ENCODE measurements around the gene MPRIP.
"Not testable (repeated sequence)": the region's sequence is repeated elsewhere in the genome, so short reads cannot be mapped to it uniquely, and the experiment has no call there.

MPRIP gene, protein sequence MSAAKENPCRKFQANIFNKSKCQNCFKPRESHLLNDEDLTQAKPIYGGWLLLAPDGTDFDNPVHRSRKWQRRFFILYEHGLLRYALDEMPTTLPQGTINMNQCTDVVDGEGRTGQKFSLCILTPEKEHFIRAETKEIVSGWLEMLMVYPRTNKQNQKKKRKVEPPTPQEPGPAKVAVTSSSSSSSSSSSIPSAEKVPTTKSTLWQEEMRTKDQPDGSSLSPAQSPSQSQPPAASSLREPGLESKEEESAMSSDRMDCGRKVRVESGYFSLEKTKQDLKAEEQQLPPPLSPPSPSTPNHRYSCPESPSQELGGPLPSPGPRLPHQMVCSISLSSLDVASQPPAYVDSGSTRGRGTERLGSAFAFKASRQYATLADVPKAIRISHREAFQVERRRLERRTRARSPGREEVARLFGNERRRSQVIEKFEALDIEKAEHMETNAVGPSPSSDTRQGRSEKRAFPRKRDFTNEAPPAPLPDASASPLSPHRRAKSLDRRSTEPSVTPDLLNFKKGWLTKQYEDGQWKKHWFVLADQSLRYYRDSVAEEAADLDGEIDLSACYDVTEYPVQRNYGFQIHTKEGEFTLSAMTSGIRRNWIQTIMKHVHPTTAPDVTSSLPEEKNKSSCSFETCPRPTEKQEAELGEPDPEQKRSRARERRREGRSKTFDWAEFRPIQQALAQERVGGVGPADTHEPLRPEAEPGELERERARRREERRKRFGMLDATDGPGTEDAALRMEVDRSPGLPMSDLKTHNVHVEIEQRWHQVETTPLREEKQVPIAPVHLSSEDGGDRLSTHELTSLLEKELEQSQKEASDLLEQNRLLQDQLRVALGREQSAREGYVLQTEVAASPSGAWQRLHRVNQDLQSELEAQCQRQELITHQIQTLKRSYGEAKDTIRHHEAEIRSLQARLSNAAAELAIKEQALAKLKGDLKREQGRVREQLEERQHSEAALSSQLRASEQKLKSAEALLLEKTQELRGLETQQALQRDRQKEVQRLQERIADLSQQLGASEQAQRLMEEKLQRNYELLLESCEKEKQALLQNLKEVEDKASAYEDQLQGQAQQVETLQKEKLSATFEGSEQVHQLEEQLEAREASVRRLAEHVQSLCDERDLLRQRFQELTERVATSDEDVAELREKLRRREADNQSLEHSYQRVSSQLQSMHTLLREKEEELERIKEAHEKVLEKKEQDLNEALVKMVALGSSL (N-terminal part only)
- total RNA-seq = 142 to 552 (median 287) reads per million in 9 experiments

DNA sequence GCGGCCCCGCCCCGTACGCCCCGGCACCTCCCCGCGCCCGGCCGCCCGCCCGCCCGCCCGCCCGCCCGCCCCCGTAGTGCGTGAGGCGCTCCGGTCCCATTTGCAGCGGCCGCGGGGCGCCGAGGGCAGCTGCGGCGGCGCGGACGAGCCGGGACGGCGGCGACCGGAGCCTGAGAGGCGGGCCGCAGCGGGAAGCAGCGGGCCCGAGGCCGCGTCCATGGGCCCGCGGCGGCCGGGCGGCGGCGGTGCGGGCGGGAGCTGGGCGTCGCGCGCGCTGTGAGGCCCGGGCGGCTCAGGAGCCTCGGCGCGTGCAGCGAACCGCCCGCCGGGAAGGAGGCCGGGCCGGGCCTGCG is at the start of gene MPRIP:
MPRIP (plus strand) TSS at position 74 of the 353 bp plus-strand sequence. CDS start 392 bp downstream, outside the sequence.
- peak within 1 kb of the TSS; percentile 88 to 91 for H3K4me3 Mint-ChIP-seq
- no peak for DNase-seq
- peaks cover 41 to 48% of the 10 kb centered on the region in 2 donors for H3K4me1 Mint-ChIP-seq (ENCODE audit: low read depth in 2 of 2)
- H3K27me3 Mint-ChIP-seq = no peaks in the 10 kb centered on the region
- H3K36me3 Mint-ChIP-seq (ENCODE audit: insufficient read depth) = no peaks in the 10 kb centered on the region
- H3K9me3 Mint-ChIP-seq = no peaks in the 10 kb centered on the region
- peak within 1 kb of the TSS; percentile 89 for H3K27ac Mint-ChIP-seq
- peak; percentile 31 for ATAC-seq (replicated peaks)

DNA sequence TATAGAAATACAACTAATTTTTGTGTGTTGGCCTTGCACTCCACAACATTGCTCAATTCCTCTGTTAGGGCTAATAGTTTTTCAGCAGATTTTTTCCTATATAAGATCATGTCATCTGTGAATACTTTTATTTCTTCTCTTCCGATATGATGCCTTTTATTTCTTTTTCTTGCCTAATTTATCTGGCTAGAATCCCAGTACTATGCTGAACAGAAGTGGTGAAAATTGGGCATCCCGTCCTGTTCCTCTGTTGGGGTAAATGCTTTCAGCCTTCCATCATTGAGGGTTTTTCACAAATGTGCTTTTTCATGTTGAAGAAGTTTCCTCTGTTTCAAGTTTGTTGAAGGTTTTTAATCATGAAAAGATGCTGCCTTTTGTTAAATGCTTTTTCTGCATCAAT is 47.6 kb upstream of the MPRIP start:
- H3K27ac Mint-ChIP-seq = no peak overlapping the region
- H3K4me1 Mint-ChIP-seq (ENCODE audit: low read depth in 2 of 2) = peaks cover 16 to 21% of the 10 kb centered on the region in 2 donors
- no peaks in the 10 kb centered on the region for H3K27me3 Mint-ChIP-seq
- H3K9me3 Mint-ChIP-seq = no peaks in the 10 kb centered on the region
- DNase-seq (no peak), ATAC-seq (replicated peaks) (no peak)
- H3K4me3 Mint-ChIP-seq = no peak overlapping the region
- H3K36me3 Mint-ChIP-seq (ENCODE audit: insufficient read depth) = no peaks in the 10 kb centered on the region

DNA sequence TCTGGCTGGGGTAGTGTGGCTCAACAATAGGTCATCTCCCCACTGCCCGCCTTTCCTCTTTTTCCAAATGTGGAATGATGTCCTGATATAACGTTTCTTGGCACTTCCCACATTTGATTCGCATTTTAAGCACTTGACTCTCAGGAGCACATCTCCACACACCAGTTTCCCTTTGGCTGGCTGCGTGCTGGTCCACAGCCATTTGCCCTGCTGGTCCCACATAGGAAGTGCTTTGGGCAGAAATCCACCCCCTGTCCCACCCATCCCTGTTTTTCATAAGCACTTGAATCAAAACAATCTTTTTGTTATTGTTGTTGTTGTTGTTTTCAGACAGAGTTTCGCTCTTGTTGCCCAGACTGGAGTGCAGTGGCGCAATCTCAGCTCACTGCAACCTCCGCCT is 46.3 kb upstream of the MPRIP start:
- Mint-ChIP-seq H3K27me3 (peaks cover 0 to 10% of the 10 kb centered on the region in 2 donors), H3K36me3 (ENCODE audit: insufficient read depth) (no peaks in the 10 kb centered on the region), H3K4me1 (ENCODE audit: low read depth in 2 of 2) (peaks cover 4 to 9% of the 10 kb centered on the region in 2 donors), H3K9me3 (no peaks in the 10 kb centered on the region), H3K27ac (no peak overlapping the region), H3K4me3 (no peak overlapping the region)
- DNase-seq (no peak), ATAC-seq (replicated peaks) (no peak)

DNA sequence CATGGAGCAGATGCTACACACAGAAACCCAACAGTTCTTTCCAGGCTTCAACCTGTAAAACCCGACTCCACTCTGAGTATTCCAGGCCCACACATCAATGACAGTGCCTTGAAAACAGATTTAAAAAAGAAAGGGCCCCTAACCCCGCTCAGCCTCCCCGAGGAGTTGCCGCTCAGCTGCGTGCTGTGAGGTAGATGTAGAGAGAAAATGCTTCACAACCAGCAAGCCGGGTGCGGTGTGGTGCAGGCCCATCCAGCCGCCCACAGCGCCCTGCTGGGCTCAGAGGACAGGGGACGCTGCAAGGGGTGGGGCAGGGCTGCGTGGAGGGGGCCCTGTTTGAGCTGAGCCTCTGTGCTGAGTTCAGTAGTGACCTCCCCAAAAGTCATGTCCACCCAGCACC is 45.5 kb upstream of the MPRIP start:
- H3K4me1 Mint-ChIP-seq (ENCODE audit: low read depth in 2 of 2); H3K27ac Mint-ChIP-seq; H3K36me3 Mint-ChIP-seq (ENCODE audit: insufficient read depth); H3K4me3 Mint-ChIP-seq; ATAC-seq (replicated peaks); H3K9me3 Mint-ChIP-seq; DNase-seq; H3K27me3 Mint-ChIP-seq: not testable (repeated sequence)

DNA sequence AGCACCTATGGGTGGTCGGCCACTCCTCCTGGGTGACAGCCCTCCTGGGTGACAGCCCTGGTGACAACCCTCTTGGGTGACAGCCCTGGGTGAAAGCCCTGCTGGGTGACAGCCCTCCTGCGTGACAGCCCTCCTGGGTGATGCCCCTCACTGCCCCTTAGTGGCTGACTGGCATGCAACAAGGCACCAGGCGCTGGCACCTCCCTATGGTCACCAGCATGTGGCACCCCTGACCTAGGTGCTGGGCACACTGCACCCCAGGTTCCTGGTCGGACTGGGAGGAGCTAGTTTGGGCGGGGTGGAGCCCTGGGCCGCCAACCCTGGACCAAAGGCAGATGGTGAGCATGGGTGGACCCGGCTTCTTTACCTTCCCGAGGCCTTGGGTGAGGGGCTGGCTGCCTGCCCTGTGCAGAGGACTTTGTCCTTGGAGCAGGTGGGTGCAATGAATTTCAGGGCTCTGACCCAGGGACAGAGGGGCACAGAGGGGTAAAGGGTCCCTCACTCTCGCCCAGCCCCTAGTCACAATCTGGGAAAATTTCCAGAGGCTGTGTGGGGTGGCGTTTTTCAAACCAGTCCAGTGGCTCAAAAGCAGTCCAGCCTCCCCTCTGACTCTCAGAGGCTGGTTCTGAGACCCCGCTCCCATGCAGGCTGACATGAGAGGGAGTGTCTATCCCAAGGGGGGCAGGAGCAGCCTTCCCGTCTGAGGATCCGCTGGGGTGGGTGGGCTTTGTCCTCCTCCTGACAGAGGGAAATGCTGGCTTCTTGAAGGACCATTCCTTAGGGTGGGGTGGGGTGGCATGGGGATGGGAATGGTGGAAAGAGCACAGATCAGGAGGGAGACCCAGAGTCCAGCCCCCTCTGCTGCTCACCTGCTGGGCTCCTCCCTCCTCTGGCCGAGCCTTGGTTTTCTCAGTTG is 44.5 kb upstream of the MPRIP start:
- ATAC-seq (replicated peaks) (no peak), DNase-seq (peak in 1 of 3 experiments; percentile 79)
- Mint-ChIP-seq H3K27ac (no peak overlapping the region), H3K4me3 (no peak overlapping the region), H3K9me3 (no peaks in the 10 kb centered on the region), H3K4me1 (ENCODE audit: low read depth in 2 of 2) (peaks cover 0 to 3% of the 10 kb centered on the region in 2 donors), H3K27me3 (peaks cover 0 to 10% of the 10 kb centered on the region in 2 donors), H3K36me3 (ENCODE audit: insufficient read depth) (no peaks in the 10 kb centered on the region)

DNA sequence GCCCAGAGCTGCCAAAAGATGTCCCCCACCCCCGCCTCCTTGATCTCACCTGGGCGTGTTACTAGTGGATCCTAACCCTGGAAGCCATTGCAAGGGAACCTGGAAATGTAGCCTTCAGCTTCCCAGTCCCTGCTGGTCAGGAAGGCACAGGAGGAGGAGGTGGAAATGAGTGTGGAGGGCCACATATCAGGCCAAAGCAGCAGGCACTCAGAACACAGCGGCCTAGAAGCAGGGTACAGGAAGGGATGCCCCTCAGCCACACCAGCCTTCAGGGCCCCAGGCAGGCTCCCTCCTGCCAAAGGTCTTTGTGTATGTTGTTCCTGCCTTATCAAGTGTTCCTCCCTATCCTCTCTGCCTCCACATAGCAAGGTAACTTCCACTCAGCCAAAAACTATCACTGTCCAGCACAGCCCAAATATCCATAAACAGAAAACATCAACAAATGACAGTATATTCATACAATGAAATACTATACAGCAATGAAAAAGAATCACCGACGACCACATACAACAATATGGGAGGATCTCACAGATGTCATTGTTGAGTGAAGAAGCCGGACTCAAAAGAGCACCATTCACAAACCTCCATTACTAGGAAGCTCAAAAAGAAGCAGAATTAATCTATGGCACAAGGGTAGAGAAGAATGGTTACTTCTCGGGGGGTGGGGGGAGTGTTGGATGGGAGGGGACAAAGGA is 42.2 kb upstream of the MPRIP start:
- no peak overlapping the region for H3K27ac Mint-ChIP-seq
- H3K9me3 Mint-ChIP-seq = no peaks in the 10 kb centered on the region
- no peak for DNase-seq

DNA sequence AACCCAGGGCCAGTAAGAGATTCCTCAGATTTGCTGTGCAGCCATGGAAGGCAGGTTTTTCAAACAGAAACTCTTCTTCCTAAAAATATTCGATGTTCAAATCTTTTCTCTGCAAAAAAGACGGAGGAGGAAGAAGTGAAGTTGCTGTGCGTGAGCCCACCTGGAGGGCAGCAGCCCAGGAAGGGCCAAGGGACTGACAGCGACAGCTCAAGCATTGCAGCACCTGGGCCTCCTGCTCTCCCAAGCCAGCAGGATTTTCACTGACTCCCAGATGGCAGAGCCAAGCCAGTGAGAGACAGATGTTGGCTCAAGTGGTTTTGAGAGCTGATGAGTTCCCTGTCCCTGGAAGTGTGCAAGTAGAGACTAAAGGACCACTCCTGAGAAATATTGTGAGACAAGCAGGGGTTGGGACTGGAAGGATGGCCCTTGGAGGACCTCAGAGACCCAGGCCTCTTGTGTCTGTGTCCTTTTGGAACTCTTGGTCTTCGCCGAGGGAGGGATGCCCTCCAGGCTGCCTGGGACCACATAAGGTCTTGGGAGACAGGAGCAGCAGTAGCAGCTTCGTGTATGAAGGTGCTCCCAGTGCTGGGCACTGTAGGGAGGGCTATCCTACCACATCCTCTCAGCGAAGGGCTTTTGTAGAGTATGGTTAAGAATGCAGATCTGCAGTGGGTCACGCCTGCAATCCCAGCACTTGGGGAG is 41.0 kb upstream of the MPRIP start:
- peak; percentile 7 for ATAC-seq (replicated peaks)
- no peak for DNase-seq
- Mint-ChIP-seq H3K27ac (no peak overlapping the region), H3K9me3 (no peaks in the 10 kb centered on the region), H3K36me3 (ENCODE audit: insufficient read depth) (no peaks in the 10 kb centered on the region), H3K4me1 (ENCODE audit: low read depth in 2 of 2) (peaks cover 0 to 3% of the 10 kb centered on the region in 2 donors), H3K27me3 (peaks cover 6 to 19% of the 10 kb centered on the region in 2 donors), H3K4me3 (no peak overlapping the region)

More for the DNA sequence above, 42.2 kb upstream of the MPRIP start:
- ATAC-seq (replicated peaks) = no peak
- Mint-ChIP-seq H3K27me3 (peaks cover 6 to 19% of the 10 kb centered on the region in 2 donors), H3K4me1 (ENCODE audit: low read depth in 2 of 2) (peaks cover 0 to 3% of the 10 kb centered on the region in 2 donors), H3K4me3 (no peak overlapping the region), H3K36me3 (ENCODE audit: insufficient read depth) (no peaks in the 10 kb centered on the region)

DNA sequence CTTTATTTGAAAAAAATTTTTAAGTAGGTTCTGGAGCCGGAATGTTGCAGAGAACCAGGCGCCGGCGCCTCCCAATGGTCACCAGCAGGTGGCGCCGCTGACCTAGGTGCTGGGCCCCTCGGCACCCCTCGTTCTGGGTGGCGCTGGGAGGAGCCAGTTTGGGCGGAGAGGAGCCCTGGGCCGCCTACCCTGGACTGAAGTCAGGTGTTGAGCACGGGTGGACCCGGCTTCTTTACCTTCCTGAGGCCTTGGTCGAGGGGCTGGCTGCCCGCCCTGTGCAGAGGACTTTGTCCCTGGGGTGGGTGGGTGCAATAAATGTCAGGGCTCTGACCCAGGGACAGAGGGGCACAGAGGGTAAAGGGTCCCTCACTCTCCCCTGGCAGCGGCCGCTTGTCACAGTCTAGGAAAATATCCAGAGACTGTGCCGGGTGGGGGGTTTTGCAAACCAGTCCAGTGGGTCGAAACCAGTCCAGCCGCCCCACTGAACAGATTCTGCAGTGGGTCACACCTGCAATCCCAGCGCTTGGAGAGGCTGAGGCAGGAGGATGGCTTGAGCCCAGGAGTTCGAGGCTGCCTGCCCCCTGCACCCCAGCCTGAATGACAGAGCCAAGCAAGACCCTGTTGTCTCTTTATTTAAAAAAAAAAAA is 40.3 kb upstream of the MPRIP start:
- peaks cover 6 to 19% of the 10 kb centered on the region in 2 donors for H3K27me3 Mint-ChIP-seq
- no peaks in the 10 kb centered on the region for H3K9me3 Mint-ChIP-seq
- peaks cover 0 to 3% of the 10 kb centered on the region in 2 donors for H3K4me1 Mint-ChIP-seq (ENCODE audit: low read depth in 2 of 2)
- DNase-seq (peak; percentile 72 to 77 (median 75)), ATAC-seq (replicated peaks) (peak; percentile 98)
- no peak overlapping the region for H3K27ac Mint-ChIP-seq
- no peak overlapping the region for H3K4me3 Mint-ChIP-seq
- no peaks in the 10 kb centered on the region for H3K36me3 Mint-ChIP-seq (ENCODE audit: insufficient read depth)

DNA sequence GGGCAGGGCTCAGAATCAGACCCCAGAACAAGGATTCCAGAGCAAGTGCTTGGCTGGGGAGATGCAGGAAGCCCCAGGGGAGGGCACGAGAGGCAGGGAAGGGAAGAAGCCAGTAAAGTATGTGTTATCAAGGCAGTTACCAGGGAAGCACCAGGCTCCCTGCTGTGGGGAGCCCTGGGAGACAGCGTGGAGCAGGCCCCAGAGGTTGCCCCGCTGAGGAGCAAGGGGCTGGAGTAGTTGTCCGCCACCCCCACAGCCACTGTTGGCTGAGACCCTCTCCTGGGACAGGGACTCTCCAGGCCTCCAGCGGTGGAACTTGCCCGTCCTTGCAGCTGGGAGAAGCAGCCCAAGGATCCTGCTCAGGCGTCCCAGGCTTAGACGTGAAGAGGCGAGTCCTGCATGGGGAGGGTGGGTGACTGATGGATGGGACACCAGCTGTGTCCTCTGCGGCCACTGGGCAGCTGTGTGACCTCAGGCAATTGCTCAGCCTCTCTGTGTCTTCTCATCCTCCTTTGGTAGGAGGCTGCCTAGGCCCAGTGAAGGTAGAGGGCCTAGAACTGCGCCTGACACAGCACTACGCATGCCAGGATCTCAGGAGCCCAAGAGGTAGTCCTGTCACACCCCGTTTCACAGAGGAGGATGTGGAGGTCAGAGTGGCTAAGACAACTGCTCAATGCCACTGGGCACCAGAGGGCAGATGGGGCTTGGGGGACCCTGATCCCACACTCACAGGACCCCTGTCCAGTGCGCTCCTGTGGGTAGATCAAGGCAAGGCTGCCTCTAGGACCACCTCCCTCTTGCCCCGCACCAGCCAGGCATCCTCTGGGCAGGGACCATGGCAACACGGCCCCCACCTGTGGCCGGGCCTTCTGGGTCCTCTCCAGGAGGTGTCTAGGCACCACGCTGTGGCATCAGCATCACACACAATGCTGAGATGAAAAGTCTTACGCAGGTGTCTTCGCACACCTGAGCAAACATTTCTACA is 39.2 kb upstream of the MPRIP start:
- not testable (repeated sequence) for H3K4me1 Mint-ChIP-seq (ENCODE audit: low read depth in 2 of 2); H3K36me3 Mint-ChIP-seq (ENCODE audit: insufficient read depth); DNase-seq; ATAC-seq (replicated peaks); H3K27ac Mint-ChIP-seq; H3K4me3 Mint-ChIP-seq; H3K9me3 Mint-ChIP-seq
- peaks cover 6 to 19% of the 10 kb centered on the region in 2 donors for H3K27me3 Mint-ChIP-seq

DNA sequence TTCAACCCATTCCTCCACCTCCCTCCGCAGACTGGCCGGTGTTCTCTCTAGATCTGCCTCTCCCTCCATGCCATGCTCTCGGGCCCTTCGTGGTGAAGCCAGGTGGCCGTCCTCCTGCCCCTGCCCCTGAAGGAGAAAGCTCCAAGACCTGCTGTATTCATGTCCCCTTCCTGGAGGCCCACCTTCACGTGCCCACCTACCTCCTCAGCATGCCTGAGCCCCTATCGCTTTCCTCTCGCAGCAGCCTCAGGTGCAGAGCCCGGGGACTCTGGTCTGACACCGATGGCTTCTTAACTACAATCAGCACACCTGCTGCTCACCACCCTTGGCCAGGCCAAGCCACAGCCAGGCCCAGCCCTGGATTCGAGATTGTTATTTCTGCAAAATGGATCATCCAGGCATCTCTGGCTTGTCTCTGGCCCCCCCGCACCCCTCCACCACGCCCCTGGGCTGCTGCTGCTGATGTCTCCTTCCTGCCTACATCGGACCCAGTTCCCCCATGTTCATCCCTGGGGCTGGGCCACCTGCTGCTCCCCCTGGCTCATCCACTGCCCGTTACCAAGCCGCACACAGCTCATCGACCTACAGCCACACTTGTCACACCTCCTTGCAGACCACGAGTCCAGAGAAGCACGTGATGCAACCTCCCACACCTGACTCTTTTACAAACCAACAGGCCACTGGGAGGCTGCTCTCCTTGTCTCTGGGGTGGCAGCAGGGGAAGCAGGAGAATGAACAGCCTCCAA is 37.8 kb upstream of the MPRIP start:
- no peak for DNase-seq
- no peaks in the 10 kb centered on the region for H3K9me3 Mint-ChIP-seq
- ATAC-seq (replicated peaks) = no peak
- H3K27ac Mint-ChIP-seq = no peak overlapping the region
- no peaks in the 10 kb centered on the region for H3K36me3 Mint-ChIP-seq (ENCODE audit: insufficient read depth)
- peaks cover 0 to 3% of the 10 kb centered on the region in 2 donors for H3K4me1 Mint-ChIP-seq (ENCODE audit: low read depth in 2 of 2)
- H3K4me3 Mint-ChIP-seq = no peak overlapping the region
- peaks cover 6 to 19% of the 10 kb centered on the region in 2 donors for H3K27me3 Mint-ChIP-seq

Measured in effector memory CD8-positive, alpha-beta T cell (primary cell).